HepG2 (cell line): ENCODE results near the gene EMC9. TPM values are rescaled to one million over a fixed set of nuclear protein-coding genes. Genes with fewer than 3 reads are reported as not detected.

Experiments used
- BRF2 ChIP-seq: sonication (generic); formaldehyde crosslinking; IDR thresholded peaks from 2 replicates; pipeline ENCODE4 v1.8.1; 2022; ENCODE audit warnings: mild to moderate bottlenecking, missing genetic modification reagents
- FOXA1 ChIP-seq, 2 experiments: fragments of 450-650 bp in 1 of 2; sonication (generic) in 1 of 2; formaldehyde crosslinking in 1 of 2; IDR thresholded peaks; 2 replicates each; pipeline versions ENCODE4 v1.4.0 to v1.6.1; 2016 to 2020; ENCODE audit warnings: missing genetic modification reagents in 1 of 2
- HDAC6 ChIP-seq: fragments of 200-600 bp; sonication (generic); IDR thresholded peaks from 2 replicates; pipeline ENCODE4 v1.7.0; 2017; ENCODE audit warnings: mild to moderate bottlenecking, antibody characterized with exemption, low read length, low read depth
- HIVEP1 ChIP-seq: sonication (generic); formaldehyde crosslinking; IDR thresholded peaks from 2 replicates; pipeline ENCODE4 v1.4.0; 2020; ENCODE audit warnings: mild to moderate bottlenecking, missing genetic modification reagents
- KLF13 ChIP-seq: sonication (generic); formaldehyde crosslinking; IDR thresholded peaks from 2 replicates; pipeline ENCODE4 v1.4.0; 2020; ENCODE audit warnings: mild to moderate bottlenecking, missing genetic modification reagents
- MXD1 ChIP-seq: sonication (generic); formaldehyde crosslinking; IDR thresholded peaks from 2 replicates; pipeline ENCODE4 v1.4.0; 2020; ENCODE audit warnings: mild to moderate bottlenecking, missing genetic modification reagents
- RBM22 ChIP-seq: fragments of 200-400 bp; formaldehyde crosslinking; optimal IDR thresholded peaks from 2 replicates; pipeline ENCODE3; 2017; ENCODE audit warnings: mild to moderate bottlenecking, low read length, moderate library complexity
- SMAD1 ChIP-seq: sonication (generic); formaldehyde crosslinking; IDR thresholded peaks from 2 replicates; pipeline ENCODE4 v1.4.0; 2020; ENCODE audit warnings: missing genetic modification reagents, low read depth, mild to moderate bottlenecking, borderline replicate concordance
- ZFP36L2 ChIP-seq: sonication (generic); formaldehyde crosslinking; IDR thresholded peaks from 2 replicates; pipeline ENCODE4 v1.4.0; 2020; ENCODE audit warnings: missing genetic modification reagents
- ZFP82 ChIP-seq: sonication (generic); formaldehyde crosslinking; IDR thresholded peaks from 2 replicates; pipeline ENCODE4 v1.5.1; 2020; ENCODE audit warnings: mild to moderate bottlenecking, missing genetic modification reagents, borderline replicate concordance
- ZFYVE20 ChIP-seq: sonication (generic); formaldehyde crosslinking; IDR thresholded peaks from 2 replicates; pipeline ENCODE4 v1.8.0; 2023; ENCODE audit warnings: low read depth, mild to moderate bottlenecking, moderate library complexity, missing genetic modification reagents, borderline replicate concordance
- ZNF225 ChIP-seq: sonication (generic); formaldehyde crosslinking; IDR thresholded peaks from 2 replicates; pipeline ENCODE4 v1.4.0; 2020; ENCODE audit warnings: mild to moderate bottlenecking, missing genetic modification reagents
- ZNF280D ChIP-seq: sonication (generic); formaldehyde crosslinking; IDR thresholded peaks from 2 replicates; pipeline ENCODE4 v1.5.1; 2020; ENCODE audit warnings: mild to moderate bottlenecking, missing genetic modification reagents
- ZNF367 ChIP-seq: sonication (generic); formaldehyde crosslinking; IDR thresholded peaks from 2 replicates; pipeline ENCODE4 v1.4.0; 2020; ENCODE audit warnings: missing genetic modification reagents, borderline replicate concordance
- ZNF512B ChIP-seq: sonication (generic); formaldehyde crosslinking; IDR thresholded peaks from 2 replicates; pipeline ENCODE4 v1.5.1; 2020; ENCODE audit warnings: missing genetic modification reagents, mild to moderate bottlenecking, borderline replicate concordance
- ZSCAN5A ChIP-seq: sonication (generic); formaldehyde crosslinking; IDR thresholded peaks from 2 replicates; pipeline ENCODE4 v1.8.0; 2022; ENCODE audit warnings: mild to moderate bottlenecking, missing genetic modification reagents, borderline replicate concordance
- polyA plus RNA-seq, 8 experiments: library from polyadenylated mRNA; depleted of rRNA in 3 of 8; stranded (reverse) in 7 of 8; unstranded in 1 of 8; fragments of >200 nt; fragmentation: Illumina TruSeq in 4 of 8; extraction: Trizol in 4 of 8; gene quantifications; 2 replicates each; pipeline versions ENCODE4 v1.2.1 to v1.2.3, GENCODE V29; 2011 to 2016; ENCODE audit warnings: low read depth in 4 of 8, missing spikeins in 1 of 8, mixed read lengths in 1 of 8; ENCODE audit not compliant: insufficient read depth in 1 of 8
- total RNA-seq, 5 experiments: library from RNA; depleted of rRNA; stranded (reverse); fragments of >200 nt; fragmentation: Illumina TruSeq; extraction: Trizol; gene quantifications; 2 replicates each; pipeline ENCODE4 v1.2.3, GENCODE V29; 2016; ENCODE audit warnings: low read depth in 1 of 5

EMC9 gene
- total and polyA plus RNA-seq, 2 of the 13 experiments (the other 11 are each of a cell fraction or from before 2014, with no cell fraction given) = 60.5 to 78.7 TPM

GRCh38 chr14:24093901-24094840 lies 47.2 kb downstream of the EMC9 start, which contains the start of gene PCK2 (continued):
- TF ChIP-seq ZSCAN5A (CRISPR knock-in tag) (peak; percentile 99), ZNF225 (CRISPR knock-in tag) (peak; percentile 98), MXD1 (CRISPR knock-in tag) (peak; percentile 98), FOXA1 (IDR thresholded peaks at IDR 0.05) (no peak), FOXA1 (CRISPR knock-in tag; IDR thresholded peaks at IDR 0.05) (peak; percentile 59; the same call in 1 of the 2 replicates), HDAC6 (0 out of 2 replicates have a peak, but pooled peaks have one; percentile 23), ZFP36L2 (peak; percentile 95; the same call in 1 of the 2 replicates), HIVEP1 (CRISPR knock-in tag) (peak; percentile 78), ZNF512B (CRISPR knock-in tag) (peak; percentile 100), RBM22 (peak; percentile 94), ZFYVE20 (CRISPR knock-in tag) (peak; percentile 96), ZFP82 (CRISPR knock-in tag) (no peak), ZNF280D (CRISPR knock-in tag) (peak; percentile 98), KLF13 (peak; percentile 97; the same call in 1 of the 2 replicates), BRF2 (CRISPR knock-in tag) (peak; percentile 94), ZNF367 (peak; percentile 93), SMAD1 (CRISPR knock-in tag) (peak; percentile 96)
